Fibroblast of peridontal ligament (primary cell): ENCODE measurements around the gene DLD.
"Not testable (repeated sequence)": the region's sequence is repeated elsewhere in the genome, so short reads cannot be mapped to it uniquely, and the experiment has no call there.

ENCODE experiments used
- DNase-seq: peaks from one replicate; pipeline ENCODE4 v3.0.0-alpha.2; 2010; ENCODE audit errors: extremely low read depth

The DLD gene

GRCh38 chr7:107890962-107891635 is at the start of gene DLD:
TSS of gene DLD (plus strand) at chr7:107891183. CDS start at chr7:107891251, 68 bp downstream.
- DNase-seq = peak; percentile 89

- DNase-seq = no peak
These were observed 48.8 kb upstream of the DLD start for GRCh38 chr7:107842213-107842612.

- no peak for DNase-seq
These were observed 47.8 kb upstream of the DLD start for GRCh38 chr7:107843184-107843583.

GRCh38 chr7:107846324-107846723 is 44.7 kb upstream of the DLD start:
- DNase-seq = no peak

GRCh38 chr7:107847168-107847835 is 43.7 kb upstream of the DLD start:
- no peak for DNase-seq

- DNase-seq = not testable (repeated sequence)
These were observed 43.2 kb upstream of the DLD start for GRCh38 chr7:107847836-107848175.

GRCh38 chr7:107848211-107848610 is 42.8 kb upstream of the DLD start:
- DNase-seq = not testable (repeated sequence)

- no peak for DNase-seq
These were observed 40.8 kb upstream of the DLD start for GRCh38 chr7:107850216-107850615.

- peak; percentile 13 for DNase-seq
These were observed 40.3 kb upstream of the DLD start for GRCh38 chr7:107850643-107851042.

GRCh38 chr7:107854454-107854853 is 36.5 kb upstream of the DLD start:
- DNase-seq = no peak

- no peak for DNase-seq
These were observed 36.0 kb upstream of the DLD start for GRCh38 chr7:107854989-107855388.

- peak; percentile 2 for DNase-seq
These were observed 34.0 kb upstream of the DLD start for GRCh38 chr7:107856806-107857540.

GRCh38 chr7:107857541-107857912 is 33.5 kb upstream of the DLD start:
- DNase-seq = peak; percentile 23

GRCh38 chr7:107858280-107858679 is 32.7 kb upstream of the DLD start:
- DNase-seq = no peak

GRCh38 chr7:107860279-107860961 is 30.6 kb upstream of the DLD start:
- no peak for DNase-seq

- DNase-seq = no peak
These were observed 29.9 kb upstream of the DLD start for GRCh38 chr7:107860981-107861652.

- DNase-seq = no peak
These were observed 24.8 kb upstream of the DLD start for GRCh38 chr7:107865956-107866775.

- DNase-seq = no peak
These were observed 23.0 kb upstream of the DLD start for GRCh38 chr7:107867858-107868466.

- no peak for DNase-seq
These were observed 20.5 kb upstream of the DLD start for GRCh38 chr7:107870427-107871000.

- no peak for DNase-seq
These were observed 16.9 kb upstream of the DLD start for GRCh38 chr7:107874111-107874510.
